ENCODE data around the gene PTPRN2. TPM values are rescaled to one million over a fixed set of nuclear protein-coding genes. Genes with fewer than 3 reads are reported as not detected.

PTPRN2 gene
- total and polyA plus RNA-seq, 4 experiments from 2014 or later = 1.7 to 2.6 (median 1.9) TPM

DNA sequence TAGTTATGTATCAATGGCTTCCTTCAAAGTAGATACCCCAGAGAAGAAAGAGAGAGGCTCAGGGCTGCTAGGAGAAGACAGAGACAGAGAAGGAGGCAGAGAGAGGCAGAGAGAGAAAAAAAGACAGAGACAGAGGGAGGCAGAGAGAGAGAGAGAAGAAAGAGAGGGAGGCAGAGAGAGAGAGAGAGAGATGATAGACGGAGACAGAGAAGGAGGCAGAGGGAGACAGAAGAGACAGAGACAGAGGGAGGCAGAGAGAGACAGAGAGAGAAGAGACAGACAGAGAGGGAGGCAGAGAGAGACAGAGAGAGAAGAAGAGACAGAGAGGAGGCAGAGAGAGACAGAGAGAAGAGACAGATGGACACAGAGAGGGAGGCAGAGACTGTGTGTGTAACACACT, 1062.9 kb downstream of the PTPRN2 start:
- POLR2A ChIA-PET (ENCODE audit: partially characterized antibody) = no interaction called here
- Mint-ChIP-seq H3K27ac (peak overlapping the region in 6 of 7 donors; percentile 4 to 92 (median 26)), H3K4me3 (no peak overlapping the region), H3K36me3 (no peaks in the 10 kb centered on the region), H3K9me3 (no peaks in the 10 kb centered on the region), H3K4me1 (peaks cover 0 to 8% (median 4%) of the 10 kb centered on the region in 4 donors), H3K27me3 (peaks cover 0 to 4% of the 10 kb centered on the region in 2 donors)
- Histone ChIP-seq H3K4me1 (ENCODE audit: insufficient read depth, low read length) (no peaks in the 10 kb centered on the region), H3K9me3 (ENCODE audit: control insufficient read depth in 1 of 2, low read length in 2 of 2) (no peaks in the 10 kb centered on the region), H3K27ac (ENCODE audit: low read depth, low read length) (no peak overlapping the region), H3K36me3 (ENCODE audit: insufficient read depth, low read length) (no peaks in the 10 kb centered on the region), H3K4me3 (ENCODE audit: low read length in 2 of 2) (no peak overlapping the region), H3K27me3 (ENCODE audit: insufficient read depth, low read length) (no peaks in the 10 kb centered on the region)
- CTCF ChIA-PET (ENCODE audit: partially characterized antibody) = no interaction called here
- intact Hi-C loops (cut with micrococcal nuclease) = no loop called here
- DNase-seq = no peak

DNA sequence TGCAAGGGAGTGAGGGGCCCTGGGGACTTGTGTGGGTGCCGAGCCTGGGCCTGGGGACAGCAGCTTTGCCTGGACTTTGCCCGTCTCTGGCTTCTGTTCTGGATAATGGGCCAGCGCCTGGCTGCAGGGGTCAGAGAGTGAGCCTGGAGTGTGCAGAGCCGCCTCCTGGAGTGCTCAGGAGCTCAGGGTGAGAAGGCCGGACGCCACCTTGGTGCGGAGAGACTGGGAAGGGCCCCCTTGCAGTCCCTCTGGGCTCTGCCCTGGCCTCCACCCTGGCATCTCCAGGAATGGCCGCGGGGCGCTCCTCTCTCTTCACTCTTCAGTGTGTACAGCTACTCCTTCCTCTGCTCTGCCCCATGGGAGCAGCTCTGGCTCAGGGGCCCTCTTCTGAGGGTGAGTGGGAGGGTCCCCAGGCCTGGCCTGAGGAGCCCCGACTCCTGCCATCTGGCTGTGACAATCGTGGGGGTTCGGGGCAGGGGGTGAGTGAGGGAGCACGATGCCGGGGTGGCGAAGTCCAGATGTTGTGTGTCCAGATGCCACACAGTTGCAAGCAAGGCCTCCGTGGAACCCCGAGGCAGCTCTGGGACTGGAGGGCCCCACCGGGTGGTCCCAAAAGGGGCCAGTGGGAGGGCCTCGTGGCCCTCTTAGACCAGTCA, 1063.7 kb downstream of the PTPRN2 start:
- POLR2A ChIA-PET (ENCODE audit: partially characterized antibody) = no interaction called here
- no peak overlapping the region for H3K4me3 ChIP-seq (ENCODE audit: low read length in 2 of 2)
- H3K4me1 Mint-ChIP-seq = peaks cover 0 to 6% (median 2%) of the 10 kb centered on the region in 4 donors
- peaks cover 0 to 4% of the 10 kb centered on the region in 2 donors for H3K27me3 Mint-ChIP-seq
- H3K27me3 ChIP-seq (ENCODE audit: insufficient read depth, low read length) = no peaks in the 10 kb centered on the region
- DNase-seq = no peak
- intact Hi-C loops (cut with micrococcal nuclease) = no loop called here
- H3K27ac ChIP-seq (ENCODE audit: low read depth, low read length) = no peak overlapping the region
- no peaks in the 10 kb centered on the region for H3K9me3 ChIP-seq (ENCODE audit: control insufficient read depth in 1 of 2, low read length in 2 of 2)
- H3K9me3 Mint-ChIP-seq = no peaks in the 10 kb centered on the region
- H3K36me3 Mint-ChIP-seq = no peaks in the 10 kb centered on the region
- no peaks in the 10 kb centered on the region for H3K4me1 ChIP-seq (ENCODE audit: insufficient read depth, low read length)
- no peak overlapping the region for H3K27ac Mint-ChIP-seq
- H3K4me3 Mint-ChIP-seq = no peak overlapping the region
- CTCF ChIA-PET (ENCODE audit: partially characterized antibody) = no interaction called here
- no peaks in the 10 kb centered on the region for H3K36me3 ChIP-seq (ENCODE audit: insufficient read depth, low read length)

DNA sequence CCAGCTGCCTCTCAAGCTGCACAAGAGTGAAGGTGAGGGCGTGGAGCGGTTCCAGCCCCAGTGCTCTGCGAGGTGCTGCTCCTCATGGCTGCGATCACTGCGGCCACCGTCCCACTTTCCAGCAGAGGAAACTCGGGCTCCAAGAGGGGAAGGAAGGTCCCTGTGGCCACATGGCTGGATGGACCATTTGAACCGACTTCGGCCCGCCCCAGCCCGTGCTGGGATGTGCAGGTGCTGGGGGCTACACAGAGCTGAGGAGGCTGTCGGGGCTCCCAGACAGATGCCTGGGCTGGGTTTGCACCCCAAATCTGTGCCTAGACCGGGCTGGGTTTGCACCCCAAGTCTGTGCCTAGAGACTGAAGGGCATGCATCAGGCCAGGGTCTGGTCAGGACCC, 1064.3 kb downstream of the PTPRN2 start:
- no peak overlapping the region for H3K27ac ChIP-seq (ENCODE audit: low read depth, low read length)
- Mint-ChIP-seq H3K27me3 (peaks cover 0 to 4% of the 10 kb centered on the region in 2 donors), H3K36me3 (no peaks in the 10 kb centered on the region), H3K4me3 (no peak overlapping the region), H3K9me3 (no peaks in the 10 kb centered on the region), H3K27ac (no peak overlapping the region), H3K4me1 (peaks cover 0 to 6% (median 4%) of the 10 kb centered on the region in 4 donors)
- POLR2A ChIA-PET (ENCODE audit: partially characterized antibody) = no interaction called here
- H3K27me3 ChIP-seq (ENCODE audit: insufficient read depth, low read length) = no peaks in the 10 kb centered on the region
- CTCF ChIA-PET (ENCODE audit: partially characterized antibody) = interaction anchor here (0.7 kb wide), 1 partner anchor 52 kb away, joined by 3 read pairs; no protein-coding TSS in a partner anchor
- no peaks in the 10 kb centered on the region for H3K4me1 ChIP-seq (ENCODE audit: insufficient read depth, low read length)
- intact Hi-C loops (cut with micrococcal nuclease) = no loop called here
- H3K36me3 ChIP-seq (ENCODE audit: insufficient read depth, low read length) = no peaks in the 10 kb centered on the region
- H3K9me3 ChIP-seq (ENCODE audit: control insufficient read depth in 1 of 2, low read length in 2 of 2) = no peaks in the 10 kb centered on the region
- no peak for DNase-seq
- H3K4me3 ChIP-seq (ENCODE audit: low read length in 2 of 2) = no peak overlapping the region

DNA sequence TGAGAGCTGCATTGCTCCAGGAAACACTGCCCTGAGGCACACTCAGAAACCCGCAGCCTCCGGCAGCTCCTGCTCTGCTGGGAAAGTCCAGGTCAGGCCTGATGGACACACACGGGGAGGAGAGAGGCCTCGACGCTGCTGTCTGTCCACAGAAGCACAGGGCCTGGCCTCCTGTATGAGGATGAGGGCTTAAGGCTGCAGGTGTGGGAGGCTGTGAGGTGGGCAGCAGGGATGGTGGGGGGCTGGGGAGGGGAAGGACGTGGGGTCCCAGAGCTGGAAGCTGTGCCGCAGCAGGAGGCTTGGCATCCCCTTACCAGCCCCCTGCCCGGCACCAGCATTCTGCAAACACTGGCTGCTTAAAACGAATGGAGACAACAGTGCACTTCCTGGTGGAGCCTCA, 1064.7 kb downstream of the PTPRN2 start:
- intact Hi-C loops (cut with micrococcal nuclease) = no loop called here

DNA sequence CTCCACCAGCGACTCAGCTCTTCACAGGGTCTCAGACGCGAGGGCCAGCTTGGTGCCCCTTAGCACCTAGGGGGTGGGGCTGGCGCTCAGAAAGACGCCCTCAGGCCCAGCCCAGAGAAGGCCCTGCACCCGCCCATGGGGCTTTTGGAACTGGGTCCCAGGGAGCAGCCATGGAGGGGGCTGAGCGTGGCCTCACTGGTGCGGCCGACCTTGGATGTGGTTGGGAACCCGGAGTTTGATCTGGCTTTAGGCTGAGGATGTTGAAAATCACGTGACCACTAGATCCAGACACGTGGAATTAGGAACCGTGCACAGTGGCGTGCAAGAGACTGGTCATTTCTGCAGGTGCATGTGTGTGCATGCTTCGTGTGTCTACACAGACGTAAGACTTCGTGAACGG, 1065.4 kb downstream of the PTPRN2 start:
- H3K27me3 ChIP-seq (ENCODE audit: insufficient read depth, low read length) = no peaks in the 10 kb centered on the region
- H3K4me1 ChIP-seq (ENCODE audit: insufficient read depth, low read length) = no peaks in the 10 kb centered on the region
- no peaks in the 10 kb centered on the region for H3K9me3 ChIP-seq (ENCODE audit: control insufficient read depth in 1 of 2, low read length in 2 of 2)
- H3K27me3 Mint-ChIP-seq = peaks cover 0 to 4% of the 10 kb centered on the region in 2 donors
- H3K4me1 Mint-ChIP-seq = peaks cover 0 to 6% (median 4%) of the 10 kb centered on the region in 4 donors
- CTCF ChIA-PET (ENCODE audit: partially characterized antibody) = no interaction called here
- H3K36me3 Mint-ChIP-seq = no peaks in the 10 kb centered on the region
- H3K27ac ChIP-seq (ENCODE audit: low read depth, low read length) = no peak overlapping the region
- DNase-seq = no peak
- no peaks in the 10 kb centered on the region for H3K9me3 Mint-ChIP-seq
- H3K36me3 ChIP-seq (ENCODE audit: insufficient read depth, low read length) = no peaks in the 10 kb centered on the region
- no peak overlapping the region for H3K4me3 Mint-ChIP-seq
- H3K27ac Mint-ChIP-seq = no peak overlapping the region
- POLR2A ChIA-PET (ENCODE audit: partially characterized antibody) = no interaction called here
- intact Hi-C loops (cut with micrococcal nuclease) = no loop called here
- H3K4me3 ChIP-seq (ENCODE audit: low read length in 2 of 2) = no peak overlapping the region

More for the DNA sequence above, 1064.7 kb downstream of the PTPRN2 start:
- Mint-ChIP-seq H3K4me1 (peaks cover 0 to 6% (median 4%) of the 10 kb centered on the region in 4 donors), H3K4me3 (no peak overlapping the region), H3K36me3 (no peaks in the 10 kb centered on the region), H3K27me3 (peaks cover 0 to 4% of the 10 kb centered on the region in 2 donors), H3K27ac (no peak overlapping the region), H3K9me3 (no peaks in the 10 kb centered on the region)
- Histone ChIP-seq H3K36me3 (ENCODE audit: insufficient read depth, low read length) (no peaks in the 10 kb centered on the region), H3K27me3 (ENCODE audit: insufficient read depth, low read length) (no peaks in the 10 kb centered on the region), H3K9me3 (ENCODE audit: control insufficient read depth in 1 of 2, low read length in 2 of 2) (no peaks in the 10 kb centered on the region), H3K27ac (ENCODE audit: low read depth, low read length) (no peak overlapping the region), H3K4me3 (ENCODE audit: low read length in 2 of 2) (no peak overlapping the region), H3K4me1 (ENCODE audit: insufficient read depth, low read length) (no peaks in the 10 kb centered on the region)
- DNase-seq = no peak
- ChIA-PET POLR2A (ENCODE audit: partially characterized antibody) (no interaction called here), CTCF (ENCODE audit: partially characterized antibody) (interaction anchor here (0.7 kb wide), 1 partner anchor 52 kb away, joined by 3 read pairs; no protein-coding TSS in a partner anchor)

DNA sequence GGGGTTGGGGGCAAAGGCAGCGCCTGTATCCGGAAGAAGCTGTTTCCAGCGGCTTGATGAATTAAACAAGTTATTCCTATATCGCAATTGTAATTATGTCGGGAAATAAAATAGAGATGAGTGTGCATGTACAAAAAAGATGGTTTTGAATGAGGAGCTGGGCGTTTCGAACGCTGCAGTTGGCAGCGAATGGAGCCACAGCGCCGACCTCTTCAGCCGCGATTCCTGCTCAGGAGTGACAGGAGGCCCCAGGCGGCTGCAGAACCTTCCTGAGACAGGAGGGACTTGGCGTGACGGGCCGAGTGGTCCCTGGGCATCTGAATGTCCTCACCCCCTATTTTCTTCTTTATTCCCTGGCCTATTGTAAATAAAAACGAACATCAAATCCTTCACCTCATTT, 1065.9 kb downstream of the PTPRN2 start:
- Histone ChIP-seq H3K27ac (ENCODE audit: low read depth, low read length) (no peak overlapping the region), H3K27me3 (ENCODE audit: insufficient read depth, low read length) (no peaks in the 10 kb centered on the region), H3K4me1 (ENCODE audit: insufficient read depth, low read length) (no peaks in the 10 kb centered on the region), H3K36me3 (ENCODE audit: insufficient read depth, low read length) (no peaks in the 10 kb centered on the region), H3K9me3 (ENCODE audit: control insufficient read depth in 1 of 2, low read length in 2 of 2) (no peaks in the 10 kb centered on the region), H3K4me3 (ENCODE audit: low read length in 2 of 2) (no peak overlapping the region)
- intact Hi-C loops (cut with micrococcal nuclease) = no loop called here
- Mint-ChIP-seq H3K27ac (no peak overlapping the region), H3K4me3 (no peak overlapping the region), H3K4me1 (peaks cover 0 to 6% (median 4%) of the 10 kb centered on the region in 4 donors), H3K9me3 (no peaks in the 10 kb centered on the region), H3K27me3 (peaks cover 0 to 4% of the 10 kb centered on the region in 2 donors), H3K36me3 (no peaks in the 10 kb centered on the region)
- POLR2A ChIA-PET (ENCODE audit: partially characterized antibody) = no interaction called here
- DNase-seq = no peak
- CTCF ChIA-PET (ENCODE audit: partially characterized antibody) = no interaction called here

DNA sequence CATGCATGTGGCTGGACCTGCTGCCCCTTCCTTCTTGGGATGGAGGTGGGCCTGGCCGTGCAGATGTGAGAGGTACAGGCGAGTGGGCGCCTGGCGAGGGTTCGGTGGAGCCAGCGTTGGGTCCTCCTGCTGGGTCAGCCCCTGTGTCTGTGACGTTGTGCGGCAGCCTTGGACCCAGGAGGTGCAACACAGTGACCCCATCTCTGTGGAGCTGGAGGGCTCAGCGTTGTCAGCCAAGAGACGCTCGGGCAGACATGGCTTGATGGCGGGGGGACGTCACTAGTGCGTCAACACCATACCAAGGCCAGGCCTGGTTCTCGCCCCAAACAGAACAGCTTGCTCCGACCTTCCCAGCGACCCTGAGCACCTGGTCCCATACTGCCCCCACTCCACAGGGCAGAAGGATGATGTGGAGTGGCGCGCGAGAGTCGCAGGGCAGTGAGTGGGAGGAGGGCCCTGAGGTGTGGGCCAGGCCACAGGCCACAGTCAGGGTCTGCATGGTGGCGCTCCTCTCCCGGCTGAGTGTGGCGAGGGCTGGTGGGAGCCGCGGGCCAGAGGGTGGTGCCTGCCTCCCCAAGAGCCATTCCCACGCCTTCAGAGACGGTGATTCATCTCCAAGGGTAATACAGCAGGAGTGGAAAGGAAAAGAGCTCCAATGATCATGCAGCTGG, 1066.4 kb downstream of the PTPRN2 start:
- Mint-ChIP-seq H3K27ac (no peak overlapping the region), H3K27me3 (peaks cover 2 to 4% of the 10 kb centered on the region in 2 donors), H3K4me1 (peaks cover 0 to 6% (median 4%) of the 10 kb centered on the region in 4 donors), H3K4me3 (no peak overlapping the region), H3K9me3 (no peaks in the 10 kb centered on the region), H3K36me3 (no peaks in the 10 kb centered on the region)
- Histone ChIP-seq H3K36me3 (ENCODE audit: insufficient read depth, low read length) (no peaks in the 10 kb centered on the region), H3K4me3 (ENCODE audit: low read length in 2 of 2) (no peak overlapping the region), H3K9me3 (ENCODE audit: control insufficient read depth in 1 of 2, low read length in 2 of 2) (no peaks in the 10 kb centered on the region), H3K27me3 (ENCODE audit: insufficient read depth, low read length) (no peaks in the 10 kb centered on the region), H3K27ac (ENCODE audit: low read depth, low read length) (no peak overlapping the region), H3K4me1 (ENCODE audit: insufficient read depth, low read length) (no peaks in the 10 kb centered on the region)
- no peak for DNase-seq
- intact Hi-C loops (cut with micrococcal nuclease) = no loop called here
- ChIA-PET CTCF (ENCODE audit: partially characterized antibody) (no interaction called here), POLR2A (ENCODE audit: partially characterized antibody) (no interaction called here)

Data from CD4-positive, alpha-beta memory T cell (primary cell).